Gastrocnemius medialis (tissue), 4 donors: ENCODE data around the gene KCNF1. TPM values are rescaled to one million over a fixed set of nuclear protein-coding genes. Genes with fewer than 3 reads are reported as not detected.

Experiments used
- ATAC-seq, 2 donors: fragments of 150-250 bp; one replicate each; pipeline ENCODE4 v1.9.1; 2016
- DNase-seq, 2 donors: peaks; one replicate each; pipeline ENCODE4 v3.0.0-alpha.2; 2019
- H3K27ac ChIP-seq, 4 donors: fragments of 200-600 bp; sonication (generic); 1 replicate in 1 of 4; 2 replicates in 3 of 4; pipeline ENCODE4 v1.5.1; 2016 to 2018; ENCODE audit warnings: mild to moderate bottlenecking in 2 of 4, moderate library complexity in 1 of 4
- H3K27me3 ChIP-seq, 3 donors: fragments of 200-600 bp; sonication (generic) in 2 of 3; 1 replicate in 1 of 3; 2 replicates in 2 of 3; pipeline versions ENCODE4 v1.5.1 to v1.6.0; 2016 to 2019; ENCODE audit warnings: mild to moderate bottlenecking in 1 of 3, moderate library complexity in 1 of 3
- H3K36me3 ChIP-seq, 2 donors: fragments of 200-600 bp; sonication (generic) in 1 of 2; one replicate each; pipeline ENCODE4 v1.5.1; 2017 to 2018
- H3K4me1 ChIP-seq, 2 donors: fragments of 200-600 bp; sonication (generic) in 1 of 2; one replicate each; pipeline ENCODE4 v1.5.1; 2016 to 2017; ENCODE audit warnings: mild to moderate bottlenecking in 2 of 2
- H3K4me3 ChIP-seq, 4 donors: fragments of 200-600 bp; sonication (generic) in 3 of 4; 1 replicate in 1 of 4; 2 replicates in 3 of 4; pipeline ENCODE4 v1.5.1; 2016 to 2019; ENCODE audit warnings: mild to moderate bottlenecking in 2 of 4
- H3K9me3 ChIP-seq, 3 donors: fragments of 200-600 bp; sonication (generic) in 2 of 3; 1 replicate in 1 of 3; 2 replicates in 2 of 3; pipeline ENCODE4 v1.5.1; 2016 to 2019
- POLR2A ChIP-seq, 2 donors: fragments of 450-650 bp; IDR thresholded peaks; one replicate each; pipeline ENCODE4 v1.6.1; 2017; ENCODE audit warnings: antibody characterized with exemption in 2 of 2, mild to moderate bottlenecking in 2 of 2, moderate library complexity in 2 of 2
- in situ Hi-C, 4 donors: fragments of 200-750 bp; cut with MboI; loops; one replicate each; pipeline versions ENCODE4 v1.15.0 to v1.8.0; 2017; ENCODE audit warnings: low sequenced_read_pairs in 4 of 4
- intact Hi-C: fragments of 100-400 bp; cut with DNase I; formaldehyde crosslinking; loops from one replicate; pipeline ENCODE4 v1.15.1; 2023; ENCODE audit warnings: low total_unique reads
- total RNA-seq, 4 donors: library from RNA; depleted of rRNA; stranded (reverse); fragments of >200 nt; gene quantifications; one replicate each; pipeline versions ENCODE4 v1.1.0 to v1.2.3, GENCODE V29; 2016
- TF ChIP-seq, protein P1 (sequence below), 5 experiments: fragments of 450-650 bp in 3 of 5; fragments of 200-600 bp in 2 of 5; sonication (generic) in 2 of 5; IDR thresholded peaks in 4 of 5; conservative IDR thresholded peaks in 1 of 5; 1 replicate in 4 of 5; 2 replicates in 1 of 5; pipeline ENCODE4 v1.5.1; 2016 to 2019; ENCODE audit warnings: antibody characterized with exemption in 5 of 5, mild to moderate bottlenecking in 3 of 5, moderate library complexity in 3 of 5

Gene KCNF1
- total RNA-seq, 4 donors from 2014 or later, result not detected

DNA sequence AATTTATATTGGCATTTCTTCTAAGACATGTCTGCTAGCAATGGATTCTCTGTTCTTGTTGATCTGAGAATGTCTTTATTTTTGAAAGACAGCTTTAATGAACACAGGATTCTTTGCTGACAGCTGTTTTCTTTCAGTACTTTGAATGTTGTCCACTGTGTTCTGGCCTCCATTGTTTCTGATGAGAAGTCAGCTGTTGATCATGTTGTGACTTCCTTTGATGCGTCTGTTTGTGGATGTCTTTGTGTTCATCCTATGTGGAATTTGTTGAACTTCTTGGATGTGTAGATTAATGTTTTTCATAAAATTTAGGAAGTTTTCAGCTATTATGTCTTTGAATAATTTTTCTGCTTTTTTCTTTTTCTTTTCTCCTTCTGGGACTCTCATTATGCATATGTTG, 39.8 kb upstream of the KCNF1 start:
- ATAC-seq (no peak), DNase-seq (no peak)
- intact Hi-C loops, result loop anchor here (5.0 kb wide), 1 partner anchor 60 kb away; no protein-coding TSS in a partner anchor
- no peak overlapping the region for H3K4me3 ChIP-seq
- no peaks in the 10 kb centered on the region for H3K27me3 ChIP-seq
- in situ Hi-C loops, result no loop called here
- H3K4me1 ChIP-seq, result peaks cover 20 to 42% of the 10 kb centered on the region in 2 donors
- TF ChIP-seq, protein P1, sequence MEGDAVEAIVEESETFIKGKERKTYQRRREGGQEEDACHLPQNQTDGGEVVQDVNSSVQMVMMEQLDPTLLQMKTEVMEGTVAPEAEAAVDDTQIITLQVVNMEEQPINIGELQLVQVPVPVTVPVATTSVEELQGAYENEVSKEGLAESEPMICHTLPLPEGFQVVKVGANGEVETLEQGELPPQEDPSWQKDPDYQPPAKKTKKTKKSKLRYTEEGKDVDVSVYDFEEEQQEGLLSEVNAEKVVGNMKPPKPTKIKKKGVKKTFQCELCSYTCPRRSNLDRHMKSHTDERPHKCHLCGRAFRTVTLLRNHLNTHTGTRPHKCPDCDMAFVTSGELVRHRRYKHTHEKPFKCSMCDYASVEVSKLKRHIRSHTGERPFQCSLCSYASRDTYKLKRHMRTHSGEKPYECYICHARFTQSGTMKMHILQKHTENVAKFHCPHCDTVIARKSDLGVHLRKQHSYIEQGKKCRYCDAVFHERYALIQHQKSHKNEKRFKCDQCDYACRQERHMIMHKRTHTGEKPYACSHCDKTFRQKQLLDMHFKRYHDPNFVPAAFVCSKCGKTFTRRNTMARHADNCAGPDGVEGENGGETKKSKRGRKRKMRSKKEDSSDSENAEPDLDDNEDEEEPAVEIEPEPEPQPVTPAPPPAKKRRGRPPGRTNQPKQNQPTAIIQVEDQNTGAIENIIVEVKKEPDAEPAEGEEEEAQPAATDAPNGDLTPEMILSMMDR (IDR thresholded peaks at IDR 0.05 in 4 of 5, conservative IDR thresholded peaks at IDR 0.05 in 1 of 5), result no peak
- no peak for TF ChIP-seq POLR2A (IDR thresholded peaks at IDR 0.05)
- H3K9me3 ChIP-seq, result no peaks in the 10 kb centered on the region
- H3K36me3 ChIP-seq, result no peaks in the 10 kb centered on the region
- H3K27ac ChIP-seq, result no peak overlapping the region

DNA sequence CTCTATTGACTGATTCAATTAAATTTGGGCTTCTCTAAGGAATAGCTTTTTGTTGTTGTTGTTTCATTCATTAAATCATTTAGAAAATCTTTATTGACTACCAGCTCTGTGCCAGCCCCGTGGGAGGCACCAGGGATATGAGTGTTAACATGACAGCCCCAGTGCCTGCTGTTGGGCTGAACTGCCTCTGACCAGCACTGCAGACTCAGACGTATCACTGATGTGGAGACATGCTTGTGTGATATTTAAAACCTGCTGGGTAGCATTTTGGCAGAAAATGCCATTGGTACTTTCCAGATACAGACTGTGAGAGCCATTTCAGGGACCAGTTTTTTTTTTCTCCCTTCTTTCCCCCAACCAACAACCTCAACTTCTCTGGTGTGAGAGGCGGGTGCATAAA, 38.6 kb upstream of the KCNF1 start:
- TF ChIP-seq POLR2A (IDR thresholded peaks at IDR 0.05), result no peak
- TF ChIP-seq, protein P1 (IDR thresholded peaks at IDR 0.05 in 4 of 5, conservative IDR thresholded peaks at IDR 0.05 in 1 of 5), result no peak
- intact Hi-C loops, result loop anchor here (5.0 kb wide), 1 partner anchor 59 kb away; no protein-coding TSS in a partner anchor
- no peaks in the 10 kb centered on the region for H3K27me3 ChIP-seq
- DNase-seq, result no peak
- ATAC-seq, result no peak
- in situ Hi-C loops, result no loop called here
- peaks cover 20 to 39% of the 10 kb centered on the region in 2 donors for H3K4me1 ChIP-seq
- no peak overlapping the region for H3K27ac ChIP-seq
- no peaks in the 10 kb centered on the region for H3K9me3 ChIP-seq
- H3K4me3 ChIP-seq, result no peak overlapping the region
- no peaks in the 10 kb centered on the region for H3K36me3 ChIP-seq

DNA sequence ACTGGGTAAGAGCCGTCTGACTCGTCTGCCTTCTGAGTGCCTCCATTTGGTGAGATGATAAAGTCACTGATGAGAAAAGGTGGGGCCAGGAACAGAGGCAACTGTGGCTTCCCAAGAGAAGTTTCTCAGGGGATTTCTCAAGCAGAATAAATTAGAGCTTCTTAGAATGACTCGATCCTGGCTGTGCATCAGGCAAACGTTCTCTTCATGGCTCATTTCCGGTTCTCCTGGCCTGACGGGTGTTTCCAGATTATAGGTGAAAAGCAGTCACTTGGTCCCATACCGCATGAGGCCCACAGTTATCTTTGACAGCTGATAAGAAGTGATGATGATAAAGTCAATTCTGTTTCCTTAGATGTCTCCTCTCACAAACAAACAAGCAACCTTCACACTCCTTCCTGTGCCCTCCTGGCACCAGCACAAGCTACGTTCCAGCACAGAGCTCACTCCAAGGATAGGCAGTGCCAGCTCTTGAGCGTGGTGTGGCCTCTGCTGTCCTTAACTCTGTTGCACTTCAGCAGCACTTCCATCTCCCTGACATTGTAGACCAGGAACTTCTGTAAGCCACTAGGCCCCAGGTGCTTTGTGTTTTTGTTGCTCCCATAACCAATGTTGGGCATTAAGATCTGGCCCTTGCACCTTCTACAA, 37.8 kb upstream of the KCNF1 start:
- no peak overlapping the region for H3K4me3 ChIP-seq
- no peaks in the 10 kb centered on the region for H3K36me3 ChIP-seq
- peak in 1 of 2 donors; percentile 52 for ATAC-seq
- H3K27ac ChIP-seq, result peak overlapping the region in 3 of 4 donors; percentile 35 to 64 (median 50)
- no peaks in the 10 kb centered on the region for H3K27me3 ChIP-seq
- no peaks in the 10 kb centered on the region for H3K9me3 ChIP-seq
- DNase-seq, result peak in 1 of 2 donors; percentile 32
- intact Hi-C loops, result loop anchor here (2.0 to 5.0 kb wide), 2 partner anchors 39 to 58 kb away; no protein-coding TSS in a partner anchor
- TF ChIP-seq POLR2A (IDR thresholded peaks at IDR 0.05), result no peak
- TF ChIP-seq, protein P1 (IDR thresholded peaks at IDR 0.05 in 4 of 5, conservative IDR thresholded peaks at IDR 0.05 in 1 of 5), result no peak
- in situ Hi-C loops, result no loop called here
- H3K4me1 ChIP-seq, result peaks cover 20 to 32% of the 10 kb centered on the region in 2 donors

DNA sequence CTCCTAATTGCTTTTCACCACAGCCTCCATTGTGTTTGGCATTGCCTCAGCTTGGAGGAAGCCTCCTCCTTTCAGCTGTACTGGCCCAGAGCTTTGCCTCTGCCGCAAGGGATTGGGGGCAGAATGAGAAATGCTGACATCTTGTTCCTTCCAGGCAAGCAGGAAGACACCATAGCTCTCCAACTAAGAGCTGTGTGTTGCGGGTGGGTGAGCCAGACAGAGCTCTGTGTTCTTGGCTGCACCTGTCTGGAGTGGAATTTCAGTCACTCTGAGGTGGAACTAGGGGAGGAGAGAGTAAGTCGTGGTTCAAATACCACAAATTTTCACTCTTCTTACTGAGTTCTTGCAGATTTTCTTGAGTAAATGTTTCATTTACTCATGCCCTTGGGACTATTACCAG, 36.6 kb upstream of the KCNF1 start:
- H3K36me3 ChIP-seq, result no peaks in the 10 kb centered on the region
- H3K9me3 ChIP-seq, result no peaks in the 10 kb centered on the region
- peak in 1 of 2 donors; percentile 70 for ATAC-seq
- DNase-seq, result no peak
- peaks cover 16 to 27% of the 10 kb centered on the region in 2 donors for H3K4me1 ChIP-seq
- H3K4me3 ChIP-seq, result no peak overlapping the region
- TF ChIP-seq, protein P1 (IDR thresholded peaks at IDR 0.05 in 4 of 5, conservative IDR thresholded peaks at IDR 0.05 in 1 of 5), result no peak
- no peak for TF ChIP-seq POLR2A (IDR thresholded peaks at IDR 0.05)
- no peak overlapping the region for H3K27ac ChIP-seq
- in situ Hi-C loops, result no loop called here
- no peaks in the 10 kb centered on the region for H3K27me3 ChIP-seq
- intact Hi-C loops, result loop anchor here (2.0 kb wide), 1 partner anchor 40 kb away; no protein-coding TSS in a partner anchor
